Stimulated activated CD4-positive, alpha-beta T cell treated with anti-CD3 and anti-CD28 coated beads, Interleukin-1b, Interleukin-23, amount 100 ng/mL, for 48 hours (primary cell): ENCODE results near the gene PEPD.

ENCODE experiments used
- DNase-seq: peaks from one replicate; pipeline ENCODE4 v3.0.0-alpha.2; 2020

PEPD gene

DNA sequence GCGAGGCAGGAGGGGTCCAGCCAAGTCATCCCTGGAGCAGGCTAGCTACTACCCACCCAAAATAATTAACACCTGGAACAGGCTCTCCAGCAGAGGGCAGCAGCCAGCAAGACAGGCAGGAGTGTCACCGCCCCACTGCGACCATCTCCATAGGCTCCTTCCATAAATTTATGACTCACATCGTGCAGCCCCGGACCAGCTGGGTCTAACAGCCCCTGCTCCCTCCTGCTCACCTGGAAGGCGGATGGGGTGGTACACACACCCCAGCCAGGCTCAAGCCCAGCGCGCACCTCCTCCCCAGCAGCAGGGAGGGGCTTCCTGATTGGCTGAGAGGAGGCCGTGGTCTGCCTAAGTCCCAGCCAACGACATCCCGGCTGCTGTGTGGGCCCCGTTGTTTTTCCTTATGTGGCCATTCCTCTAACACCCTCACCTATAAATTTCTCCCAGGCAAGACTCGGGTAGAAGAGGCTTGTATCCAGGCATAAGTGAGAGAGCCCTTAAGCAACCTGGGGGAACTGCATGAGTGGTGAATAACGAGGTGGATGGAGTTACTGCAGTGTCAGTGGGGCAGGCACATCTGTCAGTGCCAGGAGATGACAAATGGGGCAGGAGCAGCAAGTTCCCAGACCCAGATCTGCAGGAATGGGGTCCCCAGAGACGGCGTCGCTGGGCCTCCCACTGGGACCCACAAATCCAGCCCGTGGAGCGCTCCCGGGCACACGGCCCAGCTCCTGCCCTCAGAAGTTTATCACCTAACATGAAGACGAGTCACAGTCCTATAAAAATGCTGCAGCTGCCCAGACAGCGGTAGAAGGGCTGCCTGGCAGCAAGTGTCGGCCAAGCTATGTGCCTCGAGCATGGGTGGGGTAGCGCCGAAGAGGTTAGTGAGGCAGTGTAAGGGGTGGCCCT, 105.0 kb downstream of the PEPD start:
- DNase-seq, result peak; percentile 65

DNA sequence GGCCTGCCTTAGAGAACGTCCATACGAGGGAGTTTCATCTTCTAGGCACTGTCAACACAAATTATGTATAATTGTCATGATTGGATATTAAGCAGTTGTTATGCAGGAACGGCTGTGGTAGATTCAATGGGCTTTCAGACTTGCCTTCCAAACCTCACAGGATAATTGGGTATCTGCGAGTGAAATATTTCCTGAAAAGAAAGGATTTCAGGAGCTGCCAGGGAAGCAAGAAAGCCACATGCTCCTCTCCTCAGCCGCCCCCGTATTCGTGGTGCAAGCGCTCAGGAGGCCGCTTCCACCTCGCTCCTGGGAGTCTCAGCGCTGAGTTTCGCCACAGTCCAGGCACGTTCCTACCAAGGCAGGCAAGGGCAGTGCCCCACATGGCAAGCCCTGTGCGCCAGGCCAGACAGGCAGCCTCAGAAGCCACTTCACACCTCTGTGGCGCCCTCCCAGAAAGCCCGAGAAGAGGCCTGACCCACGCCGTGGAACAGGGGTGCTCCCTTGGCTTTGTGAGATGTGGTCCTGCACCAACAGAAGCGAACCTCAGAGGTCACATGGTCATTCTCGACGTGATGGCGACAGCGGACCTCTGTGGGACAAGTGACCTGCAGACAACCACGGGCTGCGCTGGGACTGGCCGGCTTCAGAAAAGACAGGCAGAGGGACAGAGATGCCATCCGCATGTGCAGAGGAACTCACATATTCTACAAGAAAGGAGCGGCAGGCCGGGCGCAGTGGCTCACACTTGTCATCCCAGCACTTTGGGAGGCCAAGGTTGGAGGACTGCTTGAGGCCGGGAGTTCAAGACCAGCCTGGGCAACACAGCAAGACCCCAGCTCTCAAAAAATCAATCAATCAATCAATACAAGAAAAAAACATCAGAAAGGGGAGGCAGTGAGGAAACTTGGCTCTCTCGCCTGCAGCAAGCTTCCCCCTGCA, 106.7 kb downstream of the PEPD start:
- no peak for DNase-seq

DNA sequence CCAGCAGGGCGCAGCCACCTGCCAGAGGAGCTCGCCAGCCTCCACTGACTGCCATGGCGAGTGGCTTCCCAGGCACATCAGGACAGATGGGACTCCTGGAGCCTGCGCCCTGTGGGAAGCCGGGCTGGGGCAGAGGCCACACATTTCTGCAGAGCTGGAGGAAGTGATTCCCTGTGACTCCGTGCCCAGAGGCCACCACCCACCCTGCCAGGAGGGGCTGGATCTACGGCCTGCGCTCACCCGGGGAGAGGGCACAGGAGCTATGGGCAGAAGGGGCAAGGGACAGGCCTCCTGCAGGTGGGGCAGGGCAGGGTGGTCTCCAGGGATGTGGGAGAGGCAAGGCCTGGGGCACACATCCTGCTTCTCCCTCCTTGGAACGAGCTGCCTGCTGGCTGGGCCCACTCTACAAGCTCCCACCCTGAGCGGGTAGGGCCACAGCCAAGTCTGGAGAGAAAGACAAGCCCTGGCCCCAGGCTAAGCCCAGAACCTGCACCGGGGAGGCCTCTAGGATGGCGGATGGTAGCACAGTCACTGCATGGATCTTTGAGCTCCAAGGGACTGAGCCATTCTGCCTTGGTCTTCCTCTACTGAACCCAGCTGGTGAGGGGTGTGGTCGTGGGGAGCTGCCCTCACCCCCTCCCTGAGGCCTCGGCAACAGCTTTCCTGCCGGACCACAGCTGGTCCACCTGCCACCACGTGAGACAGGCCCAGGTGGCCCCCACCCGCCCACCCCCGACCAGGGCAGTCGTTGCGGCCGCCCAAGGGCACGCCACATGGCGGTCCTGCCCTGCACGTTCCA, 107.5 kb downstream of the PEPD start:
- no peak for DNase-seq

DNA sequence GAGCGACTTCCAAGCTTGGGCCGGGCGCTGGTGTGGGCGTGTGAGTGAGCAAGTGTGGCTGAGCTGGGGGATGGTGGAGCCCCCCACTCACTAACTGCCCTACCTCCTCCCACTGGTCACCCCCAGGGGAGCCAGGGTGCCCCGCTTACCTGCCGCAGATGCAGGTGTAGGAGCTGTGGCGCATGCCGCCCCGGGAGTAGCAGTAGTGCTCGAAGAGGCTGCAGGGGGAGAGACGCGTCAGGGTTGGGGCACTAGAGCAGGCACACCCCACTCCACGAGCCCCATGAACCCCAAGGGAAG, 108.2 kb downstream of the PEPD start:
- DNase-seq, result no peak

DNA sequence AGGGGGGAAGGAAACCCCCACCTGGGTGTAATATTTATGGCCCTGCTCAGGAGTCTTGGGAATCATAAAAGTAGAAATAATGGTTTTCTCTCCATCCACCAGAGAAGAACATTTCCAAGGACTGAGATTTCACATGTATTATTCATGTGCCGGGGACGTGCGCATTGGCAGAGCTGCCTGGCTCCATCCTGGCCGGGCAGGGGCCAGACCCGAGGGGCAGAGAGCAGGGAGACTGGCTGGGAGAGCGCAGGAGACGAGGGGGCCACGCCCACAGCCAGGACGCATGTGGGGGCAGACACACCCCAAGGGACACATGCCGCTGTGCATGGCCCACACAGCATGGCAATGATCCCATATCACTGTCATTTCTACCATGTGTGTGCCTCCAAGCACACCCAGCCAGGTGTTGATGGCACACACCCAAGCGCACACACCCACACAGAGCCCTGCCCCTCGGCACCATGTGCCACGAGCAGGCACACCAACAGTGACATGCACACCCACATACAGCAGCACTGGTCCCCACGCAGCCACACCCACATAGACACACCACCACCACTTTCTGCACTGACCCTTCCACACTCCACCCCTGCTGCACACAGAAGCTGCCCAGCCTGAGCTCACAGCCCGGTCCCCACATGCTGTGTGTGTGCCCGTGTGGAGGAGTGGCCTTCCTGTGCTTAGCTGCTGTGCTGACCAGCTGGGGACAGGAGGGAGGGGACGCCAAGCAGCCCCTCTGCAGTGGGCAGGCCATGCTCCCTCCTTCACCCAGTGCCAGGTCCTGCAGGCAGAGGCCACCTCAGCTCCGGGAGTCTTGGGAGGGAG, 108.8 kb downstream of the PEPD start:
- no peak for DNase-seq

DNA sequence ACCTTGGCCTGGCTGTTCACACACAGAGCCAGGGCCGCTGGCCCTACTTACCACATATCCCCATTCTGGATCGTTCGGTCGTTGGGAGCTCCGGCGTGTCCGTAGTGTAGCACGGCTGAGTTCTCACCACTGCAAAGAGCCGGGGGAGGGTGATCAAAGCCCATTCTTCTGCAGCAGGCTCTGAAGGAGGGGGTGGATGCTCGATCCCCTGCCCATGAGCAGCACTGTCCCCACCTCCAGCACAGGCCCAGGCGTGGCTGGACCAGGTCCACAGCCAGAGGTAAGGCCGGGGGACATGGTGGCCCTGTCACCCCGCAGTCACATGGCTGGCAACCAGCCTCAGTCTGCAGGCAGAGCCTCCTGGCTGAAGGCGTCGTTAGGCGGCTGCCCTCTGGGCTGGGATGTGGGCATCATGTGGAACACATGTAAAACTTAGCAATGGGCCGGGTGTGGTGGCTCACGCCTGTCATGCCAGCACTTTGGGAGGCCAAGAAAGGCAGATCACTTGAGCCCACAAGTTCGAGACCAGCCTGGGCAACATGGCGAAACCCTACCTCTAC, 109.9 kb downstream of the PEPD start:
- DNase-seq, result no peak

DNA sequence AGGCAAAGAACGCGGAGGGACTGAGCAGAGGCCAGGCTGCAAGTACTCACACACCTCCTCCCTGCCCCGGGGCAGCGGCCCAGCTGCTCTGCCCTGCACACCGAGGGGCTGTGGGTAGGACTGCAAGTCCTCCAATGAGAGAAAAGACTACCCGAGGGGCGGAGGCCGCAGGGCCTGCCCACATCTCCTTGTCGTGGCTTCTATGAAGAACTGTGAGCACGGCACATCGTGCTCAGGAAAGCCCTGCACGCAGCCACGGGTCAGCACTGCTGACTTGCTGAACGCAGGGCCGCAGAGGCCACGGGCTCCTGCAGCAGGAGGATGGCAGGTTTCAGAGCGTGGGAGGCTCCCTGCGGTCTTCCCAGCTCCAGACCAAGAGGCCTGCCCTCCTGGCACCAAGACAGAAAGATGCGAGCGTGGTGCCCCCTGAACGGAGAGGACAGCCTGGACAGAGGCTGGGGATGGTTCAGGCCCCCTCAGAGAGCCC, 110.6 kb downstream of the PEPD start:
- no peak for DNase-seq

DNA sequence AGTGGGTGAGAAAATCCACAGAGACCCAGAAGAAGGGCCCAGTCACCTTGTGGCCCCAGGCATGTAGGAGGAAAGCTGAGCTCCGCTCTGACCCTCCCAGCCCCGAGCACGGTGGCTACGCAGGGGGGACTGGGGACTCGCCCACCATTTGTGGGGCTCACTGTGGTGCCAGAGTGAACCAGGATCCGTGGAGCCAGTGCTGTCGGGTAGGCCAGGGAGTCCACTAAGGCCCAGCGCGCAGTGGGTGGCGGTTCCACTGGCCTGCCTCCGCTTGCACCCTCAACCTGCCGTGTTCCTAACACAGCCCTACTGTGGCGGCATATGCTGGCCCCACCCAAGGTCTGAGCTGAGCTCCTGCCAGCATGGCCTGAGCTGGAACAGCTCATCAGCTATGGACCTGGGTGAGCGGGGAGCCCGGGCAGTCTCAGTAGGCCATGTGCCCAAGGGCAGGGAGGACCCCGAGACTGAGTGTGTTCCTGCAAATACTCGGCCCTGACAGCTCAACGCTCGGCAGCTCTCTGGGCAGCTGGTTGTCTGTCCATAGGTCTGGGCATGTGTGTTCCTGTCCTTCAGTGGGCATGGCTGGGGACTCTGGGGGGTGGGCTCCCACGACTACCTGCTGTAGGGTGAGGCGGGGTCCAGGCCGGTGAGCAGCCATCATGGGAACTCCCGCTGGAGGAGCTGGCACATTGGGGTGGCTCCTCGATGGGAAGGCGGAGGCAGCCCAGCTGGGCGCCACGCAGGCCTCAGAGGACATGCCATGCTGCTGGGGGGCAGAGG, 111.5 kb downstream of the PEPD start:
- DNase-seq, result no peak

DNA sequence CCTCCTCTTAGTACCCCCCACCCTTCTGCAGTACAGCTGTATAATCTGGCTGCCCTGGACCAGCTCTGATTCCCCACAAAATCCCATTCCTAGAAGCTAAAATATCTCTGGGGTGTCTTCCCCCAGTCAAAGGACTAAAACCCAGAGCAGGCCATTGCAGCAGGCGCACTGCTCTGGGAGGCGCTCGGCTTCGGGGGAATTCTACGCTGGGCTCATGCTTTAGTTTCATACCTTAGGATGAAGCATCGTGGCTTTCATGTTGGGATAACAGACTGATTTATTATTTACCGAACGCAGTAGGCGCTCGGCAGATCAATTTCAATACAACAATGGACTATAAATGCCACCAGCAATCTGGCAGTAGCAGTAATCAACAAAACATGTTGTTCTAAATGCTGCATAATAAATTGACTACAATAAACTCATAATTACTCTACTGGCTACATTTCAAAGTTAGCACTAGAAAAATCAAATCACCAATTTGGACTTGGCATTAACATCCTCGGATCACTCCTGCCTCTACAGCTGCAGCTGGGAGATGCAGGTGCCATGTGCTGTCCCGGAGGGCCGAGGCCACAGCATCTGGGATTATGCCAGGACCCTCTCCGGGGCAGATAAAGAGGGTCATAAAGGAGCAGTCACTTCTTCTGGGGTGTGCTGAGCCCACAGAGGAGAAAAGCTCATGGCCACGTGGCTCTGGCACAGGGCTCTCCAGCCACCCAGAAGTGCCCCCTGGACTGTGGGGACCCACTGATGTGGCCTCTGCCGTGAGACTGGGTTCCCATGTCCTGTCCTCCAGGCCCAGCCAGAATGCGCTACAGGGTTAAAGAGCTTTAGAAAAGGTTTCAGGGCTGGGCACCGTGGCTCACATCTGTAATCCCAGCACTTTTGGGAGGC, 112.8 kb downstream of the PEPD start:
- DNase-seq, result no peak

DNA sequence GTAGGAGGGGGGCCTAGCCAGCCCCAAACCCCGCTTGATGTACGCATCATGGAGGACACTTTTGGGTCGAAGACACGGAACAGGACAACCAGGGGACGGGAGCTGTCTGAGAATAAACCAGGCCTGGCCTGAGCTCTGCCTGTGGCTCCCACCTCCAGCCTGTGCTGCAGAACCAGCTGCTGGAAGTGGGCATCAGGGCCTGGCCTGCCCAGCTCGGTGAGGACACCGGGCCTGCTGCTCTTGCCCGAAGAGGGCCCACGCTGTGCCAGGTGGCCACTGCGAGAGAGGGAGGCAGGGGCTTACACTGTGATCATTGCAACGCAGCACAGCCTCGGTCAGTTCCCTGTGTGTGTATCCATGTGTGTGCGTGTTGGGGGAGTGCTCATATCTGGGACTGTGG, 113.5 kb downstream of the PEPD start:
- DNase-seq, result no peak

DNA sequence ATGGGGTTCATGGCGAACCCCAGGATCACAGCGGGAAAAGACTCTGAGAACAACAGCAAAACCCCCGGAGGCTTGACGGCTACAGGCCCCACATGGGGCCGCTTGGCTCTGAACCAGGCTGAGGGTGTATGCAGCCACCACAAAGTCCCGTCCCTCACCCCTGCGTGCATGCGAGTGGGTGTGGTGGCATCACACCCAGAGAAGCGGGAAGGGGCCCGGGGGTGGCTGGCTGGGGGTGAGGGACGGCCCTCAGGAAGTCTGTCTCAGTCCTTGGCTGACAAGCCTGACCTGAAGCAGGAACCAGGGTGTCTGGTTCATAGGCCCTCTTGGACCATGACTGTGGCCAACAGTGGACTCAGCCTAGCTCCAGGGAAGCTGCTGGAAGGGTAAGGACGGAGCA, 113.9 kb downstream of the PEPD start:
- DNase-seq, result no peak

DNA sequence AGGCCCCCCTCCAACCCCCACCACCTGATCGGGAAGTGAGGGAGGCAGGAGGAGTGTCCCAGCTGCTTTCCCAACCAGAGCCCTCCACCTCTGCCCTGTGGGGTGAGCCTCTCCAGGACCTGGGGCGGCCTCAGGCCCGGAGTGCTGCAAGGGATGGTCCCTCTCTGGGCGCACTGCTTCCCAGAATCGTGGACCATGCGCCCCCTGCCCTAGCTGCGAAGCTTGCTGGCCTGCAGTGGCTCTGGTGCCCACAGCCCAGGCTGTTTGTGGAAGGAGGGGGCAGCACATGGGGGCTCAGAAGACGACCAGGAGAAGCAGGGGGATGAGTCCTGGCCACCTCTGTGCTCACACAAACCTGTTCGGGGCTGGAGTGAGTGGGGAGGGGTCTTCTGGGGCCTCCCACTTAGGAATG, 114.4 kb downstream of the PEPD start:
- no peak for DNase-seq

DNA sequence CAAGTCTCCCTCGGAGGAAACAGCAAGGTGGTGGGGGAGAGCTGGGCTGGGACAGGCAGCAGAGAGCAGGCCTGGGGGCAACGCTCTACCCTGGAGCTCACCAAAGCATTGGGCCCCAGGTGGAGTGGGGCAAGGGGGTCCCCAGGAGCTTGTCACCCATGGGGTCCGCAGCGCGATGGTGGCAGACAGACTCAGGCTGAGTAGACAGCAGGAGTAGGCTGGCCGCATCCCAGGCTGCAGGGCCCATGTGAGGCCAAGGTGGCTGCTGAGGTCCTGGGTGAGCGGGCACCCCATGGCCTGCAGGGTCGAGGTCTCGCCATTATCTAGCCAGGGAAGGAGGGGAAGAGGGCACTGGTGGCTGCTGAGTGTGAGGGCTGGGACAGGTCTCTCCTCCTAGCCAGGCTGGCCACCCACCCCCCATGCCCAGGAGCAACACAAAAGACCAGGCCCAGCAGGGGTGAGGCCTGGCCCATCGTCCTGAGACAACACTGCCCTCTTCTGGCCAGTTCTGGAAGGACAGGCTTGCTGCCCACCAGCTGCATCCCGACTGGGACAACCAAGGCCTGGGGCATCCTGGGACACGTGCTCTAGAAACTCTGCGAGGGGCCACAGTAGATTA, 115.0 kb downstream of the PEPD start:
- peak; percentile 67 for DNase-seq

DNA sequence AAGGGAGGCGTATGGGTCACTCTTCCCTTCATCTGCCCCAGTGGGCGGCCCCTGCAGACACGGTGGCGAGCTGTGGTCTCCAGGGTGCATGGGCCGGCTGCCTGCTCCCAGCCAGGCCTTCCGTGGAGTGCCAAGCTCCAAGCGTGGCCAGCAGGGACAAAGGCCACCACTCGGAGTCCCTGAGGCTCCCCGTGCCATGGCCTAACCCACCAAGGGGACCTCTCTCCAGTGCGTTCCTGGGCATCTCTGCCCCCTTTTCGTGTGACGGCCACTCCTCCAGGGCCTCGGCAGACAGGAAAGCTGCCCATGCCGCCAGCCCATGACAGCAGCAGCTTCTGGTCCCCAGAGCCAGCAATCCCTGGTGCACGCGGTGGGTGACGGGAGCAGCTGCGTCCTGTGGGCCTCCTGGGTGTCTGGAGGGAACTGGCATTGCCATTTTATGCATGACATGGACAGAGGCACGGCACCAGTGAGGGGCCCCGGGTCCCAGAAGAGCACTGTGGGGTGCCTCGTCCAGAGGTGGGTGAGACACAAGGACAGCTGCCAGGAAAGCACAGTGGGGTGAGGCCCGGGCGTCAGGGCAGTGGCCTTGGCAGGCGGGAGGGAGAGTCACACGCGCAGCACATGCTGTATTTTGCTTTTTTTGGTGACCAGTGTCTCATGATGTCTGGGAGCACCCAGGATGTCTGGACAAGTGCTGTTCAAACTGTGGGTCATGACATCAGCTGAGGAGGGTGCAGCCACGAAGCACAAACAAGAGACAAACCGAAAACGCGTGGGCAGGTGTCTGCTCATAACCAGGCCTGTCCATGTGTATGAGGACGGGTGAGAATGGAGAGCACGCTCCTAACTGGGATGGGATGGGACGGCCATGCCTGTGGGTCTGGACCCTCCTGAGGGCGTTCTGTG, 115.8 kb downstream of the PEPD start:
- no peak for DNase-seq

DNA sequence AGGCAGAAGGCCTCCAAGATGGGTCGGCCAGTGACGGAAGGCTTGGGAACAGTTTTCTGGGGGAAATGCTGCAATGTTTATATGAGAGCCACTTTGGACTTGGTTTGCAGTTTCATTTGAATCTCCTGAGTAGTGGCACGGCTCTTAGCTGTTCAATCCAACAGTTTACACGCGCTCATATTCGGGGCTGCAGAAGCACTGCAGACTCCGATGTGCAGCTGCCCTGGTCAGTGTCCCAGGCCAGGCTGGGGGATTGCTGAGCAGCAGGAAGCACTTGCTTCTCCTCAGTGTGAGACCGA, 116.4 kb downstream of the PEPD start:
- DNase-seq, result no peak

DNA sequence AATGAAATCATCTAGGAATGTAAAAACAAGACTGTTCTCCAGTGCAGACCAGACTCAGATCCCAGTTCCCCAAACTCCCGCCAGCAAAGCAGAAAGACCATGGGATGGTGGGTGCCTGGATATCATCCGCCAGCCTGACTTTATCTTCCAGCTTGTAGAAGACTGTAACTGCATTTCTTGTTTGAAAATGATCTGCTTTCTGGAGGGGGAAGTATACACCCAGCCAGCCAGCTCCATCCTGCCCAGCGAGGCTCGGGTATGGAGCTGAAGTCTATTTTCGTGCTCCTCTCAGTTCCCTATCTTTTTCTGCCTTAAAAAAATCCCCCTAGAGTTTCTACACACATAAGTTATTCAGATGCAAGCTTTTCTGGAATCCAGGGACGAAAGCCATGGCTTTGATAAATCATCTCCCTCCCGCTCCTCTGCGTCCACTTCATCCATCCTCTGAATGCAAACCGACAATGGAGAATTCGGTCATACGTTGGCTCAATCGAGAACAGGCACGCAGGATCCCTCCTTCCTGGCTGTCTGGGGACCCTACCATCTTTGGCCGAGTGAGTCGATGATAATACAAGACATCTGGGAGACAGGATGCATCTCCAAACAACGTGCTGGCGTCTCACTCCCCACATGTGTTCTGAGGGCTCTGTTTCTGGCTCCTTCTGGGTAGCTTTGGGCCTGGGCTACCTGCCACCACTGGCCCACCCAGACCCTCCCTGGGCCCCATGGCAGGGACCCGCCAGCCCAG, 116.9 kb downstream of the PEPD start:
- DNase-seq, result no peak

DNA sequence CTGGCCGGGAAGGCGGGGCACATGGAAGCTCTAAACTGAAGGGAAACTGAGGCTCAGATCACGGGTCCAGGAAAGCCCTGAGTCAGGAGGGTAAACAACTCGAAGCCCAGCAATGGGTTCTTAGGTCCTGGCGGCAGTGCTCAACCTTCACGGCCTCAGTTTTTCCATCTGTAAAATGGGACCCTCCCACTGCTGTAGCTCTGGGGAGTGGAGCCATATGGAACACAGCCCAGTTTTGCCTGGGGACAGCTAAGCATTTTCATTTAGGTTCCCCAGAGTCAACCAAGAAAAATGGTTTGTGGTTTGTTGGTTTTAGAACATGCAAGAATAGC, 117.7 kb downstream of the PEPD start:
- no peak for DNase-seq
